WERI-Rb-1 (cell line): ENCODE results near the gene PER2.
A peak's percentile ranks its signal among the peaks of the same experiment; 100 is the strongest.

Source experiments
- DNase-seq: peaks from one replicate; pipeline ENCODE4 v3.0.0-alpha.2; 2020
- H3K27ac ChIP-seq: fragments of 250-450 bp; sonication (Bioruptor Pico); 2 replicates; pipeline ENCODE4 v1.5.1; 2020; ENCODE audit warnings: mild to moderate bottlenecking, moderate library complexity
- H3K27me3 ChIP-seq: fragments of 250-450 bp; sonication (Bioruptor Pico); 2 replicates; pipeline ENCODE4 v1.5.1; 2021; ENCODE audit warnings: mild to moderate bottlenecking, low read depth, moderate library complexity; ENCODE audit not compliant: insufficient read depth, severe bottlenecking
- H3K36me3 ChIP-seq: fragments of 250-450 bp; sonication (Bioruptor Pico); 2 replicates; pipeline ENCODE4 v1.5.1; 2020; ENCODE audit warnings: mild to moderate bottlenecking, moderate library complexity
- H3K4me3 ChIP-seq: 2 replicates; pipeline ENCODE4 v1.5.1; 2011; ENCODE audit warnings: low read depth, mild to moderate bottlenecking, control low read depth, low read length
- H3K9me3 ChIP-seq: fragments of 250-450 bp; sonication (Bioruptor Pico); 2 replicates; pipeline ENCODE4 v1.5.1; 2021; ENCODE audit warnings: mild to moderate bottlenecking, moderate library complexity; ENCODE audit not compliant: severe bottlenecking
- TF ChIP-seq, protein P1 (sequence below): IDR thresholded peaks from 2 replicates; pipeline ENCODE4 v1.5.1; 2011; ENCODE audit warnings: low read depth, mild to moderate bottlenecking, control low read depth, inconsistent platforms, low read length

PER2 gene

DNA sequence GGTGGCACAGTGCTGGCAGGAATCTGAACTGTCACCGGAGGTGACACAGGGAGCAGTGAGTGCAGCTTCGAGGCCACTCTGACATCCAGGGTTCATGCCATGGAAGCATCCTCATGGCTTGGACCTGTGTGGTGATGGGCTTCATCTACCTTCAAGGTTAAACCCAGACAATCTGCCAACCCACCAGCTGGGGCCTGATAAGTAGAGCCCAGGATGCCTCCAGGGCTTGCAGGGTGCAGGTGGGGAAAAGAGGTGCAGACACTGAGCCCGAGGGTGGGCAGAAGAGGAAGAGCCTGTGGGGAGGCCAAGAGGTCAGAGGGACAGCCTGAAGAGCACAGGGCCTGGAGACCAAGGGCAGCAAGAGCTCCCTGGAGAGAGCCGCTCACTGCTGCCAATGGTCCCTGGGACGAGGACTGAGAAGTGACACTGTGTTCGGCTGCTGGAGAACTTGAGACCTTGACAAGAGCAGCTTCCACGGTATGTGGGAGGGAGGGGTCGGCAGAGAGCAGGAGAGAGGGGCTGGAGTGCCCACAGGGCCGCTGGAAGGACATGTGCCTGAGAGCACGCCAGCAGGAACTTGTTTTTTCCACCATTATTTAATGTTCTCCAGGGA is 40.5 kb downstream of the PER2 start:
- Histone ChIP-seq H3K4me3 (no peak overlapping the region), H3K27me3 (no peaks in the 10 kb centered on the region), H3K36me3 (peaks cover 28% of the 10 kb centered on the region), H3K27ac (peak overlapping the region; percentile 86), H3K9me3 (no peaks in the 10 kb centered on the region)
- TF ChIP-seq, protein P1, sequence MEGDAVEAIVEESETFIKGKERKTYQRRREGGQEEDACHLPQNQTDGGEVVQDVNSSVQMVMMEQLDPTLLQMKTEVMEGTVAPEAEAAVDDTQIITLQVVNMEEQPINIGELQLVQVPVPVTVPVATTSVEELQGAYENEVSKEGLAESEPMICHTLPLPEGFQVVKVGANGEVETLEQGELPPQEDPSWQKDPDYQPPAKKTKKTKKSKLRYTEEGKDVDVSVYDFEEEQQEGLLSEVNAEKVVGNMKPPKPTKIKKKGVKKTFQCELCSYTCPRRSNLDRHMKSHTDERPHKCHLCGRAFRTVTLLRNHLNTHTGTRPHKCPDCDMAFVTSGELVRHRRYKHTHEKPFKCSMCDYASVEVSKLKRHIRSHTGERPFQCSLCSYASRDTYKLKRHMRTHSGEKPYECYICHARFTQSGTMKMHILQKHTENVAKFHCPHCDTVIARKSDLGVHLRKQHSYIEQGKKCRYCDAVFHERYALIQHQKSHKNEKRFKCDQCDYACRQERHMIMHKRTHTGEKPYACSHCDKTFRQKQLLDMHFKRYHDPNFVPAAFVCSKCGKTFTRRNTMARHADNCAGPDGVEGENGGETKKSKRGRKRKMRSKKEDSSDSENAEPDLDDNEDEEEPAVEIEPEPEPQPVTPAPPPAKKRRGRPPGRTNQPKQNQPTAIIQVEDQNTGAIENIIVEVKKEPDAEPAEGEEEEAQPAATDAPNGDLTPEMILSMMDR: no peak
- DNase-seq: no peak

DNA sequence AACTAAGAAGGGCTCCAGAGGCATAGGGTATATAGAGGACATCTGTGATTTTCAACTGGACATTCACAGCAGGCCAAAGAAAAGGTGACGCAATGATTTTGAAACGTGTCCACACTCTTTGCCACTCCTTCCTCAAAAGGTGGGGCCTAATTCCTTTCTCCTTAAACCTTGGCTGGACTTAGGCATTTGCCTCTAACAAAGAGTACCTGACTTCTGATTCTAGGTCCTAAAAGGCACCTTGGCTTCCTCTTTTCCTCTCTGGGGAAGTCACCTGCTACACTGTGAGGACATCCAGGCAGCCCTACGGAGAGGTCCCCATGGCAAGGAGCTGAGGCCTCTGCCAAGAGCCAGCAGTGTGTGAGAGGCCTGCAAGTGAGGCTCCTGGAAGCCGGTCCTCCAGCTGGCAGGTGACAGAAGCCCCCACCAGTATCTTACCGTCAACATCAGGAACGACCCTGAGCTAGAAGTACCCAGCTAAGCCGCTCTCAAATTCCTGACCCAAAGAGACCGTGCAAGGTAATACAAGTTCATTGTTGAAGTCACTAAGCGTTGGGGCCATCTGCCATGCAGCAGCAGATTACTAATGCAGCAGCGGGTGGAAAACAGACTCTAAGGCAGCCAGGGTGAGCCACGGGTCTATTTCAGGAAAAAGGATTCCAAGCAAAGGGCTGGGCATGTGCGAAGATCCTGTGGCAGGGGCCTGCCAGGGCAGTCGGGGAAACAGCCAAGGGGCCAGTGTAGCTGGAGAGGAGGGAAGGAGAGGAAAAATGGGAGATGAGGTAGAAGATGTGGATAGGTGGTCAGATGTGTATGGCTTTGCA is 41.2 kb downstream of the PER2 start:
- Histone ChIP-seq H3K9me3 (no peaks in the 10 kb centered on the region), H3K4me3 (no peak overlapping the region), H3K27ac (peak overlapping the region; percentile 86), H3K36me3 (peaks cover 28% of the 10 kb centered on the region), H3K27me3 (no peaks in the 10 kb centered on the region)
- TF ChIP-seq, protein P1: no peak
- DNase-seq: peak; percentile 95

DNA sequence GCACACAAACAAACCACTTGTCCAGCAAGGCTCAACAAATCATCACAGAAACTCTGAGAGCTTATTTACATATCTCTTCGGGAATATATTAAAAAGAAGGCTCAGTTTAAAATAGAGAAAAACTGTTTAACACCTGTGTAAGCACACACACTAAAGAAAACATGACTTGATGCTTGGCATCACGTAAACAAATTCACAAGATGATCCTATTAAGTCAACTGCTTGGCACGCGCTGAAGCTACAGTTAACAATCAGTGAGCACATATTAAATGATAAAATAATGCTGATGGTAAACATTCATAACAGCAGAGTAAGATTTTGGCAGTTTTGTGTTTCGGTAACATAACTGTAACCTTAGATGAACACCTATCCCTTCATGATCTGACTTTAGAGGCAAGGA is 44.3 kb downstream of the PER2 start:
- no peak overlapping the region for H3K4me3 ChIP-seq
- TF ChIP-seq, protein P1: no peak
- no peak for DNase-seq

DNA sequence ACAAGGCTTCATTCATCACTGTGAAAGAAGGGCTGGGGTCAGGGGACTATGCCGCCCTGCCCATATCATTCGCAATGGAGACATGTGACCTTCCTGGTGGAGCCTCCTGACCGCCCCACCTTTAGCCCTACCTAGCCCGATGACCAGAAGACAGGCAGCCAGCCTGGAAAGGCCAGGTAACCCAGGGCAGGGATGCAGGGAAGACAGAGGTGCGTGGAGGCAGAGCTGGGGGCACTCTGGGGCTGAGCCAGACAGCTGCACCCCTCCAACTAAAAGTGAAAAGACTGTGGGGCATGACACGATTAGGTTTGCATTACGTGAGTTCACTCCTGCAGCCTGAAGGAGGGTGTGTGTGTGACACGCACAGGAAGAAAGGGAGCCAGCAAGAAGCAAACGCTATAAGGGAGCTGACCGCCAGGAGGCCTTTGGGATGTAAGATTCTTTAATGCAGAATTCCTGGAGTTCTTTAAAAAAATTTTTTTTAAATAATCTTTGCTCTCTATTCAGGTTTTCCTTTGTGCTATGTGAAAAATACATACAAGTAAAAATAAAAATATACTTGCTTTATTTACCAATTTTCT is 44.8 kb downstream of the PER2 start:
- no peaks in the 10 kb centered on the region for H3K27me3 ChIP-seq
- H3K27ac ChIP-seq: peak overlapping the region; percentile 100
- TF ChIP-seq, protein P1: no peak
- H3K9me3 ChIP-seq: no peaks in the 10 kb centered on the region
- H3K36me3 ChIP-seq: peaks cover 19% of the 10 kb centered on the region
- DNase-seq: no peak
- no peak overlapping the region for H3K4me3 ChIP-seq

More for the DNA sequence above, 44.3 kb downstream of the PER2 start:
- H3K9me3 ChIP-seq: no peaks in the 10 kb centered on the region
- peak overlapping the region; percentile 100 for H3K27ac ChIP-seq
- H3K36me3 ChIP-seq: peaks cover 13% of the 10 kb centered on the region
- no peaks in the 10 kb centered on the region for H3K27me3 ChIP-seq

DNA sequence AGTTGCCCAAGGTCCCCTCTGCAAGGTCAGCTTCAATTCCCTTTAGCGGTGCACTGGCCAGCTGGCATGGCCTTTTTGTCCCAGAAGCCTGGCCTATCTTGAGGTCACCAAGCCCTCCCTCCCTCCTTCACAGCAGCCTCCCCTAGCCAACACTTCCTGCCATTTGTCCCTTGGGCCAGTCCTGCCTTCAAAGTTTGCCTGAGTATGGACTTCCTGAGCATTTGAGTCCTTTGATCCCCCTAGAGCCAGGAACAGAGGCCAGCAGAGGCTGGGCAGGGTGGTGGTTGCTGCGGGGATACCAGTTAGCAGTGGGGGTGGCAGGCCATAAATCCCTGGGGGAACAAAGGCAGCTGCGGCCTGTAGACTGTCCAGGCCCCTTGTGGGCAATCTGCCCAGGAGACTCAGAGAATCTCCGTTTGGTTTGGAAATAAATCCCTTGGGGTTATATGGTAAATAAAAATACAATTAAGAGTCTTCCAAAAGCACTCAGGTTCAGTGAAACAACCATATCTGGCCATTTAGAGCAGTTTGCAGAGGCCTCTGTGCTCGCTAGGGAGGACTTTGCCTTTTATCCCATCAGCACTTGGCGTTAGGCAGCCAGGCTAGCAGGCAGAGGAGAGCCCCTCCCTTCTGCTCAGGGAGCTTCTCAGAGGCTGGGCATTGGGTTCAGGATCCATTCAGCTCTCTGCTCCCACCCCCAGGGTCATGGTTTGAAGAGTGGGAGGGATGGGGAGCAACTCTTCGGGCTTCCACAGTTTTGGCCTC is 45.5 kb downstream of the PER2 start:
- peak overlapping the region; percentile 100 for H3K27ac ChIP-seq
- peak; percentile 57 for DNase-seq

More for the DNA sequence above, 45.5 kb downstream of the PER2 start:
- H3K36me3 ChIP-seq: peaks cover 25% of the 10 kb centered on the region
- no peak overlapping the region for H3K4me3 ChIP-seq
- H3K27me3 ChIP-seq: no peaks in the 10 kb centered on the region
- no peaks in the 10 kb centered on the region for H3K9me3 ChIP-seq
- TF ChIP-seq, protein P1: no peak
